Activated naive CD4-positive, alpha-beta T cell treated with Interleukin-2 at 50 U/mL for 16 hours (primary cell): ENCODE data around the gene SUMO2.
"Not testable (repeated sequence)": the region's sequence is repeated elsewhere in the genome, so short reads cannot be mapped to it uniquely, and the experiment has no call there.

Source experiments
- DNase-seq: peaks from one replicate; pipeline ENCODE4 v3.0.0-alpha.2; 2020

The SUMO2 gene

GRCh38 chr17:75182569-75183436 is at the start of gene SUMO2:
TSS of gene SUMO2 (minus strand) at chr17:75182959. CDS start at chr17:75182834, 125 bp downstream.
- peak; percentile 95 for DNase-seq

DNA sequence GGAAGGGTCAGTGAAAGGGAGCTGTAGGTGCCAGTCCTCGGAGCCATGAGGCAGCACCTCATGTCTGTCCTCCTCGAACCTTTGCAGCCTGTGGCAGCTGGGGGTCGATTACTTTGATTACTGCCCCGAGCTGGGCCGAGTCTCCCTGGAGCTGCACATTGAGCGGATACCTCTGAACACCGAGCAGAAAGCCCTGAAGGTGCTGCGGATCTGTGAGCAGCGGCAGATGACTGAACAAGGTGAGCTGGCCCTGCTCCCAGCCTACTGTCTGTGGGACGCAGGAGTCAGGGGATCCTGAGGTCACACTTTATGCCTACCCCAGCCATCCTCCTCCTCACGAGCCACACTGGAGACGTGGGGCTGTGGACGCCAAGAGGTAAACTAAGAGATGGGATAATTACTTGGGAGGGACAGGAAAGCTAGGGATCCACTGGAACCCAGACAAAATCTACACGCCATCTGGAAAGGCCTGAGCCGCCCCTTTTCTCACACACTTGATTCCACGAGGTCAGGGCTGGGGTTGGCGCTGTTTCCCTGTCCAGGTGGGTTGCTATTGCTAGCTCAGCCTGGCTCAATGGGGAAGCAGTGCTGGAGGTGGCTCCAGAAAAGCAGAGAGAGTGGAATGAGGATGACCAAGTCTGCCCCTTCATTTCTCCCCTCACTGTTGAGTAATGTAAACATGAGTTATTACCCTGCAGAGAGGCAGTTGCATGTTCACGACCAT is 49.1 kb upstream of the SUMO2 start:
- no peak for DNase-seq

DNA sequence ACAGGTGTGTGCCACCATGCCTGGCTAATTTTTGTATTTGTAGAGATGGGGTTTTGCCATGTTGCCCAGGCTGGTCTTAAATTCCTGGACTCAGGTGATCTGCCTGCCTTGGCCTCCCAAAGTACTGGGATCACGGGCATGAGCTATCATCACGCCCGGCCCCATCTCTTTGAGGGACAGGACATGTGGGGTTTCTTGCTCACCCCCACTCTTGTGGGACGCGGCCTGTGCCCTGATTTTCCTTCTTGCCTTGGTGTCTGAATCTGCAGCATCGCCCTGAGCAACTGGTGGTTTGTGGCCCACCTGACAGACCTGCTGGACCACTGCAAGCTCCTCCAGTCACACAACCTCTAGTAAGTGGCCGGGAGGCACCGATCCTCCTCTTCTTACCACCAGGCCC is 48.3 kb upstream of the SUMO2 start:
- DNase-seq: no peak

DNA sequence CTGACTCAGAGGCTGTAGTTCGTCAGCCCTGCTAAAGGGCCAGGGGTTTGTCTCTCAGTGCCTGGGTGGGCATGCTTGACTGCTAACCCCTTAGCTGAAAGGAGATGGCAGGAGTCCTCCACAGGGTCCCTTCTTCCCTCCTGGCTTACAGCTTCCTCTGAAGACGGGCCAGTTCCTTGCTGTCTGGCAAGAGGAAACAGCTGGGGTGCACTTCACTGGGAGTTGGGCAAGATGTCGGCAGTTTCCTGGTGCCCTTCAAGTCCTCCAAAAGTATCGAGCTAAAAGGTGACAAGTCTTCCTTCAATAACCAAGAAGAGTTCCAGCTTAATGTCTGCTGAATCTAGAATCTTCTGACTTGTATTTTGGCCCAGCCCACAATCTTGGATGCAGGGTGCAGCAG is 46.1 kb upstream of the SUMO2 start:
- DNase-seq: no peak

- no peak for DNase-seq
These were observed 45.5 kb upstream of the SUMO2 start for GRCh38 chr17:75228305-75228704.

DNA sequence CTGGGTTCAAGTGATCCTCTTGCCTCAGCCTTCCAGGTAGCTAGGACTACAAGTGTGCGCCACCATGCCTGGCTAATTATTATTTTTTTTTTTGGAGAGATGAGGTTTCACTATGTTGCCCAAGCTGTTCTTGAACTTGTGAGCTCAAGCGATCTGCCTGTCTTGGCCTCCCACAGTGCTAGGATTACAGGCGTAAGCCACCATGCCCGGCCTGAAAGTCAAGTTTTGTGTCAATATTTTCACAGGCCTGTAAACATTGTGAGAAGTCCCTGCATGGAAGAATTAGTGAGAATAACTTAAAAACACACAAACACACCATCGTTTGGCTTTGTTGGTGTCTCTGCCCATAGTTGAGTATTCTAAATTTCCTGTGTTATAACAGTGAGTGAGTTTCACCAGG is 45.0 kb upstream of the SUMO2 start:
- no peak for DNase-seq

GRCh38 chr17:75225016-75225415 is 42.3 kb upstream of the SUMO2 start:
- DNase-seq: no peak

DNA sequence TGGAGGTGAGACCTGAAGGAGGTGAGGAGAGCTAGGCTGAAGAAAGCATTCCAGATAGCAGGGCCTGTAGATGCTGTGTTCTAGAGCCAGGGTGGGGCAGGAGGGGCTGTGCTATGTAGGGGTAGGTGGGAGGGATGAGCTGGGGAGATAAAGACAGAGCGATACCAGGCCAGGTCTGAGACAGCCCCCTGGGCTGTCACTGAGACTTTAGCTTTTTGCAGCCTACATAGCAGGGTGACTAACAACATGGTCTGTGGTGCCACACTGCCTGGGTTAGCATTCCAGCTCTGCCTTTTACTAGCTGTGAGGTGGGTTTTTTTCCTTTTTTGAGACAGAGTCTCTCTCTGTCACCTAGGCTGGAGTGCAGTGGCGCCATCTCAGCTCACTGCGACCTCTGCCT is 37.1 kb upstream of the SUMO2 start:
- no peak for DNase-seq

DNA sequence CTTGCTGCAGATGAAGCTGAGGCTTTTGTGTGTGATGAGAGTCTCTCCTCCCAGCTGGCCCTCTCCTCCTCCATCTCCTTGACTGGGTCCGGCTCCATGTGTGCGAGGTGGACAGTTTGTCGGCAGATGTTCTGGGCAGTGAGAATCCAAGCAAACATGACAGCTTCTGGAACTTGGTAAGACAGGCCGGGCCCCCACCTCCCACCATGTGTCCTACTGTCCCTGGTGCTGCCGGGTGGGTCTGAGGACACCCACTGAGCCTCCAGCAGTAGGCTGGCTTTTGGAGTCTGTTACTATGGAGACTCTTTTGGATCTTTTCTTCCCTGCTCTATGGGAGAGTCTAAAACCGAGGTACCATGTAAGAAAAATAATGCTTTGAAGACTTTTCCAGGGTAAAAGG is 35.4 kb upstream of the SUMO2 start:
- no peak for DNase-seq

- no peak for DNase-seq
These were observed 26.3 kb upstream of the SUMO2 start for GRCh38 chr17:75209061-75209460.

- no peak for DNase-seq
These were observed 25.4 kb upstream of the SUMO2 start for GRCh38 chr17:75208161-75208560.

DNA sequence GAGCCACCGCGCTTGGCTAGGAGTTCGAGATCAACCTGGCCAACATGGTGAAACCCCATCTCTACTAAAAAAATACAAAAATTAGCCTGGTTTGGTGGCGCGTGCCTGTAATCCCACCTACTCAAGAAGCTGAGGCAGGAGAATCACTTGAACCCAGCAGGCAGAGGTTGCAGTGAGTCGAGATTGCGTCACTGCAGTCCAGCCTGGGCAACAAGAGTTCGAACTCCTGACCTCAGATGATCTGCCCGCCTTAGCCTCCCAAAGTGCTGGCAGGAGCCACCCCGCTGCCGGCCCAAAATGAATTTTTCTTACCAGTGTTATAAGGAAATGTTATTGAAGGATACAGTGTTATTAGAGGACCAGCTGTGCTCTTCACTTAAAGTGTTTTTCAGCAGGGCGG is 25.0 kb upstream of the SUMO2 start:
- DNase-seq: no peak

DNA sequence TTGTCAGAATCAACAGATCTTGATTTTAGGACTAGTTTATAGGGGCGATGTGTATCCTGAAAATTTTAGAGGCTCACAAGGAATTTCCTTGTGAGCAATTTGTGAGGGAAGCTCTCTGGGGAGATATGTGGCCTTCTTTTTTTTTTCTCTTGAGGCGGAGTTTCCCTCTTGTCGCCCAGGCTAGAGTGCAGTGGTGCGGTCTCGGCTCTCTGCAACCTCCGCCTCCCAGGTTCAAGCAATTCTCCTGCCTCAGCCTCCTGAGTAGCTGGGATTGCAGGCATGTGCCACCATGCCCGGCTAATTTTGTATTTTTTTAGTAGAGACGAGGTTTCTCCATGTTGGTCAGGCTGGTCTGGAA is 24.3 kb upstream of the SUMO2 start:
- DNase-seq: not testable (repeated sequence)

GRCh38 chr17:75205793-75206163 is 23.0 kb upstream of the SUMO2 start:
- no peak for DNase-seq

GRCh38 chr17:75205037-75205792 is 22.5 kb upstream of the SUMO2 start, which contains the start of gene NUP85:
TSS of gene NUP85 (plus strand) at chr17:75205679. CDS start at chr17:75205762, 83 bp downstream.
- peak; percentile 93 for DNase-seq

GRCh38 chr17:75199886-75200618 is 17.3 kb upstream of the SUMO2 start:
- DNase-seq: no peak

DNA sequence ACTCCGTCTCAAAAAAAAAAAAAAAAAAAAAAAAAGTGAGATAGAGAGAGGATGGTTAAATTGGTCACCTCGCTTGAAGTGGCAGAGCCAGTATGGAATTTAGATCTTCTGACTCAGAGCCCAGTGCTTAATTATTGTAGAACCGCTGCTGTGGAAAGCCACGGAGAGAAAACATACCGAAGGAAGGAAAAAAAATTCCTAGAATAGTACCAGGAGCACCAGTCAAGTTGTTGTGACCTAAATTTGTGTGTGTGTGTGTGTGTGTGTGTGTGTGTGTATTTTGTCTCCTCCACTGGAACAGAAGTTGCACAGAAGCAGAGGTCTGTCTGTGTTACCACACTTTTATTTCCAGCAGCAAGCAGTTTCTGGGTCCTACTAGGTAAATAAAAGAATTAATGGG is 12.1 kb upstream of the SUMO2 start:
- DNase-seq: no peak

GRCh38 chr17:75191584-75191983 is 8.8 kb upstream of the SUMO2 start:
- DNase-seq: no peak

DNA sequence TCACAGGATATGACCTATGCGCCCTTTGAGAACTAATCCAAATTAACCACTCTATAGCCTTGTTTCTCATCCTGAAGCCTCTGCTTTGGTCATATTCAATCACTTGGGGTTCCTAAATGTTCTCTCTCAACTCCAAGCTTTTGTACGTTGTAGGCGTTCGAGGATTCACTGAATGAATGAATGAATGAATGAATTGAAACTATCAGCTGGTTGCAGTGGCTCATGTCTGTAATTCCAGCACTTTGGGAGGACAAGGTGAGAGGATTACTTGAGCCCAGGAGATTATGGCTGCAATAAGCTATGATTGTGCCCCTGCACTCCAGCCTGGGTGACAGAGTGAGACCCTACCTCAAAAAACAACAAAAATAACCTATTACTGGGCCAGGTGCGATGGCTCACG is 5.9 kb upstream of the SUMO2 start:
- DNase-seq: no peak

GRCh38 chr17:75183999-75184884 is 1.5 kb upstream of the SUMO2 start:
- no peak for DNase-seq

- DNase-seq: no peak
These were observed 515 bp downstream of the SUMO2 start for GRCh38 chr17:75182319-75182568.
